OCI-M1 (cell line): Measurements from ENCODE around the gene ABHD1.
A peak's percentile ranks its signal among the peaks of the same experiment; 100 is the strongest.
"Not testable (repeated sequence)": the region's sequence is repeated elsewhere in the genome, so short reads cannot be mapped to it uniquely, and the experiment has no call there.

Experiments used
- DNase-seq: peaks from one replicate; lab custom pipeline; 2025; lab: John Stamatoyannopoulos, UW

The ABHD1 gene

DNA sequence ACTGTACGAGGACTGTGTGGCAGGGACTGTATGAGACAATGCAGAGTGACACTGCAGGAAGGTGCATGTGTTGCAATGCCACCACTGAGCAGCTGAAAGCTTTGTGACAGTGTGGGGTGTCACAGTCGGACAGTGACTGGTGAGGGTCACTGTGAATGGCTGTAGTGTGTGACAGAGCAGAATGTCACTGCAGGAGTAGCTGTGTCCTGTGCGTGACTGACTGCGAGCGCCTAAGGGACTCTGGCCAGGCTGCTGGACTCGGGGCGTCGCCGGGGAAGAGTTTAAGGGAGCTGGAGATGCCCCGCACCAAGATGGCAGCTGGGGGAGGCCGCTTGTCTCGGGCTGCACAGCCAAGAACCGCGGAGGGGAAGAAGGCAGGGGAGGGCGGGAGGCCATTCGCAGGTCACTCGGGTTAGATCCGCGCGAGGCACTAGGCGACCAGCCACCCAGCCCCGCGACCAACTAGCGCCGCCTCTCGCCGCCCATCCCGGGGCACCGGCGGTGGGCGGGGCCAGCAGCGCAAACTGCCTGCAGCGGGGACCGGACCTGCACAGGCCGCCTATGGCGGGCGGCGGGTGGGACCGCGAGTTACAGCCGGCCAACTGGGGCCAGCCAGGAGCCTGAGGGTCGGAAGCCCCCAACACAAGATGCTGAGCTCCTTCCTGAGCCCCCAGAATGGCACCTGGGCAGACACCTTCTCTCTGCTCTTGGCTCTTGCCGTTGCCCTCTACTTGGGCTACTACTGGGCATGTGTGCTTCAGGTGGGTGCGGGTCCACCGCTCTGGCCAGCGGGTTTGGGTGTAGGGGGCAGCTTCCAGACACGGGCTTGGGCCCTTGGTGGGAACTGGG is at the start of gene ABHD1:
TSS of gene ABHD1 (plus strand) at position 514 of the 849 bp plus-strand sequence. CDS start at position 648, 134 bp downstream.
- DNase-seq = no peak

DNA sequence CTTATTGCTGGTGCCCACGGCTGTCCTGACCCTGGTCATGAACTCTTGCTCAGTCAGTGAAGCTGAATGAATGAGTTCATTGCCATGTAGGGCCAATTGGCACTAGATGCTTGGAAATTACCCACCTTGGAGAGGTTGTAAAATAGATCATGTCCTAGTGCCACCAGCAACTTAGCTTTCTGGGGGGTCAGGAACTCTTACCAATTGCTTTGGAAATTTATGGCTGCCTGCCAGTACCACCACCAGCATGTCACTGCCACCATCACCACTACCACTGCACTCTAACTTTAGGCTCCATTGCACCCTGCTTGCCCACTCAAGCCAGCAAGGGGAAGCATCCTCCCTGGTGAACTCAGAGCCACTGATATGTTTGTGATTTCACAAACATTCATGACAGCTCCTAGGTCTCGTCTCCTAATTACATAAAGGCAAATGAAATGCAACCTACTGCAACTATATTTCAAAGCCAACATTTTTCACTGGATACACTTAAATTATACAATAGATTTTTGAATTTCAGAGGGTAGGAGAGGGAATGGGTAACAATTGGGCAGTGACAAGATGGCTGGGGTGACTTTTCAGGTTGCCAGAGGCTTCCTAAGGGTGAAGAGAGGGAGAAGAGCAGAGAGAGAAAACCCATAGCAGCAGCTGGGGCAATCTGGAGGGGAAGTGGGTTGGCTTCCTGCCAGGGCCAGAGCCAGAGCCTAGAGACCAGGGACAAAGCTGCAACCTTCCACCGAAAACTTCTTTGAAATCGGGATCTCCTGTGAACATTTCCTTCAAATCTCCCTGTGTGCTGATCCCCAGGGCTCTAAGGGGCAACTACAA is 48.7 kb upstream of the ABHD1 start:
- DNase-seq = peak; percentile 33

DNA sequence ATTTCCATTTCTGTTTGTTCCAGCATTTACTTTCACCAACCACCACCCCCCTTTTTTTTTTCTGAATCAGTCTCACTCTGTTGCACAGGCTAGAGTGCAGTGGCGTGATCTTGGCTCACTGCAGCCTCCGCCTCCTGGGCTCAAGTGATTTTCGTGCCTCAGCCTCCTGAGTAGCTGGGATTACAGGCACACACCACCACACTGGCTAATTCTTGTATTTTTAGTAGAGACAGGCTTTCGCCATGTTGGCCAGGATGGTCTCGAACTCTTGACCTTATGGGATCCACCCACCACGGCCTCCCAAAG is 48.1 kb upstream of the ABHD1 start:
- DNase-seq = not testable (repeated sequence)

DNA sequence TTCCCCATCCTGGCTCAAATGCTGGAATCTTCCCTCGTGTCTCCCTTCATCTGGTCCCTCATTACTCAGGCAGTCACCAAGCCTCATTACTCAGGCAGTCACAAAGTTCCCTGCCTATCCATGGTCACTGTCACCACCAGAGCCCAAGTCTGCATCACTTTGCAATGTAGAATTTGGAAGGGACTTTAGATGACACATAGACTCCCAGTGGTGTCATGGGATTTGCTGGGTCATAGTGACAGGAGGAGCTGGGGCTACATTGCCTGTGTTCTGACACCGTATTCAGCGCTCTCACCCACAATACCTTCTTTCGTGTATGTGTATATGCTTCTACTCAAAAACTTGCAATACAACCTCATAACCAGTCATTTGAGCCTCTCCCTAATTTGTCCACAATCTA is 47.3 kb upstream of the ABHD1 start:
- DNase-seq = no peak

DNA sequence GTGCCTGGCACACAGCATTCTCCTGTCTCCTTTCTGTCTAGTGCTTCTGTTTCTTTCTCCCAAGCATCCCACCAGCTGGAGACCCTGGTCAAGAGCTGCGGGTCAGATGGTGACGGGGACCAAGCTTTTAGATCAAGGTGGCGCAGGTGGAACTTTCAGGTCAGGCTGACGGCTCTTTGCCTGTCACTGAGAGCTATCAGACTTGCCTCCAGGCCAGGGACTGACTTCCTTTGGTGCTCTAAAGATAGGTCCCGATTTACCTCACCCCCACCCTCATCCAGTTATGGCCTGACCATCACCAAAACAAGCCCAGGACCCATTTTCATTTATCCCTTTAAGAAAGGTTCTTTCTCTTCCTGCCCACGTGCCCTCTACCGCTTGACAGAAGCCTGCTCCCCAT is 46.4 kb upstream of the ABHD1 start:
- no peak for DNase-seq

DNA sequence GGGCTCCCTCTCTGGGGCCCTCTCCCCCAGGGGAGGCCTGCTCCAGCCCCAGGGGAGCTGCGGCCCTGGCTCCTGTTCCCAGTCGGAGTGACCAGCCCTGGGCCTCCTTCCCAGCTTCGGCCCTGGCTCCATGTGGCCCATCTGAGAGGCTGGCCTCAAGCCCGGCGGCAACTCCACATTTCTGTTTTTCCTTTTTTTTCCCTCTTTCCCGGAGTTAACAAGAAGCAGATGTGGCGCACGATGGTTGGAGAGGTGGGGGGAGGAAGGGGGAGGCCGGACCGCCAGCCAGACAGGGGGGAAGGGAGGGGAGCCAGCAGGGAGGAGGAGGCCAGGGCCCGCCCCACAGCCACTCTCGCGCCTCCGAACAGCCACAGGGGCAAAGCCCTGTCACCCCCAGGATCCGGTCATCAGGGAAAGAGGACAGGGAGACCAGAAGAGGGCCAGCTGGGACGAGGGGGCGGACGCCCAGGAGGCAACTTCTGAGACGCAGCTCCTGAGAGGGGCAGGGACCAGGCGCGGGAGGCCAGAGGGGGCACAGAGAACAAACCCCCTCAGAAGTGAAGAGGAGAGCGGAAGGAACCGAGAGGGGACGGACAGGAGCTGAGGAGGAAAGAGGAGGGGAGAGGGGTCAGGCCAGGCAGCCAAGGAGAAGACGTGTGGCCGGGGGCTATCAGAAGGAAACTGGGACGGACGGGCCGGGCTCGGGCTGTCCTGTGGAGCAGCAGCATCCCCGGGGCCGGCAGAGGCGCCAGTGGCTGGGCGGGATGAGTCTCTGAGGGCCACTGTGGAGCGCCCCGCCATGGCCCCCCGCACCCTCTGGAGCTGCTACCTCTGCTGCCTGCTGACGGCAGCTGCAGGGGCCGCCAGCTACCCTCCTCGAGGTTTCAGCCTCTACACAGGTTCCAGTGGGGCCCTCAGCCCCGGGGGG is 45.1 kb upstream of the ABHD1 start, which contains the start of gene EMILIN1:
TSS of gene EMILIN1 (plus strand) at position 349 of the 928 bp plus-strand sequence. CDS start at position 800, 451 bp downstream.
- DNase-seq = no peak

DNA sequence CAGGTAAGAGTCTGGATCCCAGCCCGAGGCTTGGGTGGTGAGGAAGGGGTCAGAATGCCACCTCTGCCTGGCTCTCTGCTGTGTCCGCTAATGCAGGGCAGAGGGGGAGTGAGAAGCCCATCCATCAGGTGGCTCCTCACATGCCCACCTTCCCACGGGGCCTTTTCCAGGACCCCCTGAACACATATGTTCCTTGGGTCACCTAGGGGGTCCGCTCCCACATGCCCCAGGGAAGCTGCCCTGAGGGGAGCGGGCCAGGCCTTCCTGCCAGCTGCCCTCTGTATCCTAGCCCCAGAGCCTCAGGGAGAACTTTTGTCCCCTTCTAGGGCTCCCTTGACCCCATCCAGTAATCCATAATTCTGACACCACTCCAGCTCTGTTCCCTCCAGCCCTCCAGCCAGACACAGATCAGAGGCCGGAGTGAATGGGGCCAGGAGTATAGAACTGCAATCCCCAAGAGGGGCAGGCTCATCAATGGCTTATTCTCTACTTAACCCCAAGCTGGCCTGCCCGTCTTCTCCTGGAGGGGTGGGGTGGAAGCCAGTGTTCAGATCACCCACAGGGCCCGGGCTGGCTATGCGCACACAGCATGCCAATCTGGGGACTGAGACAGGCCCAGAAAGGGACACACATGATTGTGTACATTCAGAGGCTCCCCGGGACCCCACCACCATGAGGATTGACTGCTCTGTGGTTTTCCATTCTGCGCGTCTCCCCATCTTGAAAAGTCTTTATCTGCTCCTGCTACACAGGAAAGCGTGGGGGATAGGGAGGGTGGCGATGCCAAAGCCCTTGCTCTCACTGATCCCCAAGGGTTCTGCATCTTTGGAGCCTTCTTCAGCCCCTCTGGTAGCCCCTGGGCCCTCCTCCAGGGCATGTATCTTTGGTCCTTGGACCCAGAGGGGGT is 44.1 kb upstream of the ABHD1 start:
- no peak for DNase-seq

DNA sequence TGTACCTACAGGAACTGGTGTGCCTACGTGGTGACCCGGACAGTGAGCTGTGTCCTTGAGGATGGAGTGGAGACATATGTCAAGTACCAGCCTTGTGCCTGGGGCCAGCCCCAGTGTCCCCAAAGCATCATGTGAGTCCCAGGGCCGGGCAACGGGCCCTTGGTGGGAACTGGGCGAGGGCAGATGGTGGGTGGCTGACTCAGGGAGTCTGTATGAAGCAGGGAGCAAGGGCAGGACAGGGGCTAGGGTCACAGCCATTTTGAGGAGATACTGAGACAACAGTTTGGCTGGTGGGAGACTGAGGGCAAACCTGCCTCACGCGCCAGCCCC is 43.5 kb upstream of the ABHD1 start:
- no peak for DNase-seq

DNA sequence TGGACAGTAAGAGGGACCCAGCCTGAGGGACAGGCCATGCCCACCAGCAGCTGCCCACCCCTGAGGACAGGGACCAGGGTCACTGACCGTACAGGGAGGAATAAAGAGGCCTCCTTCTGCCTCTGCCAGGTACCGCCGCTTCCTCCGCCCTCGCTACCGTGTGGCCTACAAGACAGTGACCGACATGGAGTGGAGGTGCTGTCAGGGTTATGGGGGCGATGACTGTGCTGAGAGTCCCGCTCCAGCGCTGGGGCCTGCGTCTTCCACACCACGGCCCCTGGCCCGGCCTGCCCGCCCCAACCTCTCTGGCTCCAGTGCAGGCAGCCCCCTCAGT is 43.0 kb upstream of the ABHD1 start:
- no peak for DNase-seq

DNA sequence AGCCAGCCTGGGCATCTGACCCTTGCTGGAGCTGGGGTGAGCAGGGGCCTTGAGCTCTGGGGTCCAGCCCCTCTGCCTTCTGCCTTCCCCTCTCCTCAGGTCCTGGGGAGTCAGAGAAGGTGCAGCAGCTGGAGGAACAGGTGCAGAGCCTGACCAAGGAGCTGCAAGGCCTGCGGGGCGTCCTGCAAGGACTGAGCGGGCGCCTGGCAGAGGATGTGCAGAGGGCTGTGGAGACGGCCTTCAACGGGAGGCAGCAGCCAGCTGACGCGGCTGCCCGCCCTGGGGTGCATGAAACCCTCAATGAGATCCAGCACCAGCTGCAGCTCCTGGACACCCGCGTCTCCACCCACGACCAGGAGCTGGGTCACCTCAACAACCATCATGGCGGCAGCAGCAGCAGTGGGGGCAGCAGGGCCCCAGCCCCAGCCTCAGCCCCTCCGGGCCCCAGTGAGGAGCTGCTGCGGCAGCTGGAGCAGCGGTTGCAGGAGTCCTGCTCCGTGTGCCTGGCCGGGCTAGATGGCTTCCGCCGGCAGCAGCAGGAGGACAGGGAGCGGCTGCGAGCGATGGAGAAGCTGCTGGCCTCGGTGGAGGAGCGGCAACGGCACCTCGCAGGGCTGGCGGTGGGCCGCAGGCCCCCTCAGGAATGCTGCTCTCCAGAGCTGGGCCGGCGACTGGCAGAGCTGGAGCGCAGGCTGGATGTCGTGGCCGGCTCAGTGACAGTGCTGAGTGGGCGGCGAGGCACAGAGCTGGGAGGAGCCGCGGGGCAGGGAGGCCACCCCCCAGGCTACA is 41.4 kb upstream of the ABHD1 start:
- DNase-seq = no peak

DNA sequence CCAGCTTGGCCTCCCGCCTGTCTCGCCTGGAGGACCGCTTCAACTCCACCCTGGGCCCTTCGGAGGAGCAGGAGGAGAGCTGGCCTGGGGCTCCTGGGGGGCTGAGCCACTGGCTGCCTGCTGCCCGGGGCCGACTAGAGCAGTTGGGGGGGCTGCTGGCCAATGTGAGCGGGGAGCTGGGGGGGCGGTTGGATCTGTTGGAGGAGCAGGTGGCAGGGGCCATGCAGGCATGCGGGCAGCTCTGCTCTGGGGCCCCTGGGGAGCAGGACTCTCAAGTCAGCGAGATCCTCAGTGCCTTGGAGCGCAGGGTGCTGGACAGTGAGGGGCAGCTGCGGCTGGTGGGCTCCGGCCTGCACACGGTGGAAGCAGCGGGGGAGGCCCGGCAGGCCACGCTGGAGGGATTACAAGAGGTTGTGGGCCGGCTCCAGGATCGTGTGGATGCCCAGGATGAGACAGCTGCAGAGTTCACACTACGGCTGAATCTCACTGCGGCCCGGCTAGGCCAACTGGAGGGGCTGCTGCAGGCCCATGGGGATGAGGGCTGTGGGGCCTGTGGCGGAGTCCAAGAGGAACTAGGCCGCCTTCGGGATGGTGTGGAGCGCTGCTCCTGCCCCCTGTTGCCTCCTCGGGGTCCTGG is 40.7 kb upstream of the ABHD1 start:
- no peak for DNase-seq

DNA sequence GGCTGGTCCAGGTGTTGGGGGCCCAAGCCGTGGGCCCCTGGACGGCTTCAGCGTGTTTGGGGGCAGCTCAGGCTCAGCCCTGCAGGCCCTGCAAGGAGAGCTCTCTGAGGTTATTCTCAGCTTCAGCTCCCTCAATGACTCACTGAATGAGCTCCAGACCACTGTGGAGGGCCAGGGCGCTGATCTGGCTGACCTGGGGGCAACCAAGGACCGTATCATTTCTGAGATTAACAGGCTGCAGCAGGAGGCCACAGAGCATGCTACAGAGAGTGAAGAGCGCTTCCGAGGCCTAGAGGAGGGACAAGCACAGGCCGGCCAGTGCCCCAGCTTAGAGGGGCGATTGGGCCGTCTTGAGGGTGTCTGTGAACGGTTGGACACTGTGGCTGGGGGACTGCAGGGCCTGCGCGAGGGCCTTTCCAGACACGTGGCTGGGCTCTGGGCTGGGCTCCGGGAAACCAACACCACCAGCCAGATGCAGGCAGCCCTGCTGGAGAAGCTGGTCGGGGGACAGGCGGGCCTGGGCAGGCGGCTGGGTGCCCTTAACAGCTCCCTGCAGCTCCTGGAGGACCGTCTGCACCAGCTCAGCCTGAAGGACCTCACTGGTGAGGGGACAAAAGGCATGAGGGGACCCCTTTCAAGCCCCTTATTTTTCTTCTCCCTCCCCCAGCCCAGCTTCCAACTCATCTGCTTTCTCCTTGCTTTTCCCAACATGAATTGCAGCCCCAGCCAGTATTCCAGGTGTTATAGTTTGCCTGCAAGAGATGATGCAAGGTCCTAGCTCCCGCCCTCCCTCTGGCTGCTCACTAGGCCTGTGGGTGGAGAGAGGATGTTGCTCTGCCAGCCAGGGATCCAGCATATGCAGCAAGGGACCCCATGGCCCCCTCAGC is 40.0 kb upstream of the ABHD1 start:
- DNase-seq = no peak

DNA sequence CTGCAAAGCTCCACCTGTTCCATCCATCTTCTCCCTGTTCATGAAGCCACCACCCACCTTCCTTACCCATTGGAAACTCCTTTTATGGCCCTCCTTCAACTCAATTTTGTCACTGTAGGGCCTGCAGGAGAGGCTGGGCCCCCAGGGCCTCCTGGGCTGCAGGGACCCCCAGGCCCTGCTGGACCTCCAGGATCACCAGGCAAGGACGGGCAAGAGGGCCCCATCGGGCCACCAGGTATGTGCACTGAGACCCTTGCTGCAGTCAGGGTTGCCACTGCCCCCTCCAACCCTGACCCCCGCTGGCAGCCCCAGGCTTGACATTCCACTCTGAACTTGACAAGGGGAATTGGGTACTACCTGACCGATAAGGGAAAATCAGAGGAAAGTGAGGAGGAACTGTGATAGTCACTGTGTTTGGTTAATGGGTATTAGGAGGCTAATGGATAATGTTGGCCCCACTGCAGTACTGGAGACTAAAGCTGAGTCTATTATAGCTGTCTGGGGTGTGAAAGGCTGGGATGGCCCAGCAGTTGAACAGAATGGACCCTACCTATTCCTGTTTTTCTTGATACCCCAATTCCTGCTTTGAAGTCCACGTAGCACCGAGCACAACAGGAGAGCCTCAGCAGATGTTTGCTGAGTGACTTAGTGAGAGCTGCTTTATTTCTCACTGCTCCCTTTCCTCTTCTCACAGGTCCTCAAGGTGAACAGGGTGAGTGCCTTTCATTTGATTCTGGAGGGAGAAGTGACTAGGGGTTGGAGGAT is 39.1 kb upstream of the ABHD1 start:
- DNase-seq = no peak

DNA sequence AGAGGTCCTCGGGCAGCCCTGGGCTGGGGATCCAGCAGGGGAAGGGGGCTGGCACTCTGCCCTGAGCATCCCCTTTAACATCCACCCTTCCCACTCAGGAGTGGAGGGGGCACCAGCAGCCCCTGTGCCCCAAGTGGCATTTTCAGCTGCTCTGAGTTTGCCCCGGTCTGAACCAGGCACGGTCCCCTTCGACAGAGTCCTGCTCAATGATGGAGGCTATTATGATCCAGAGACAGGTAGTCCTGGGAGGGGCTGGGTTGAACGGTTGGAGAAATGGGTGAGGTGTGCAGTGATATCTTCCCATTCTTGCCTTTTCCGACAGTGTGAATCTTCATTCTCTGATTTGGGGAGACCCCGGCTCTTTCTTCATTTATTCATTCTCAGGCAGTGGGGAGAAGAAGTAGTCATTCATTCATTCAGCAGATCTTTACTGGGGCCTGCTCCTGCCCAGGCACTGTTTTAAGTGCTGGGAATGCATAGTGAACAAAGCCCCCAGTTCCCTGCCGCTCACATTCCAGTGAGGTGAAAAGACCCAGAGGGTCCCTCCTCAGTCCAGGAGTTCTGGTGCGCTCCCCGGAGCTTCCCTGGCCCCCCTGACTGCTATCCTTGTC is 38.4 kb upstream of the ABHD1 start:
- DNase-seq = no peak

DNA sequence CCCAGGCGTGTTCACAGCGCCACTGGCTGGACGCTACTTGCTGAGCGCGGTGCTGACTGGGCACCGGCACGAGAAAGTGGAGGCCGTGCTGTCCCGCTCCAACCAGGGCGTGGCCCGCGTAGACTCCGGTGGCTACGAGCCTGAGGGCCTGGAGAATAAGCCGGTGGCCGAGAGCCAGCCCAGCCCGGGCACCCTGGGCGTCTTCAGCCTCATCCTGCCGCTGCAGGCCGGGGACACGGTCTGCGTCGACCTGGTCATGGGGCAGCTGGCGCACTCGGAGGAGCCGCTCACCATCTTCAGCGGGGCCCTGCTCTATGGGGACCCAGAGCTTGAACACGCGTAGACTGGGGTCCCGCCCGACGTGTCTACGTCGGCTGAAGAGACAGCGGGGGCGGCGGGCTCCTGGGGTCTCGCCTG is 37.9 kb upstream of the ABHD1 start:
- peak; percentile 85 for DNase-seq

DNA sequence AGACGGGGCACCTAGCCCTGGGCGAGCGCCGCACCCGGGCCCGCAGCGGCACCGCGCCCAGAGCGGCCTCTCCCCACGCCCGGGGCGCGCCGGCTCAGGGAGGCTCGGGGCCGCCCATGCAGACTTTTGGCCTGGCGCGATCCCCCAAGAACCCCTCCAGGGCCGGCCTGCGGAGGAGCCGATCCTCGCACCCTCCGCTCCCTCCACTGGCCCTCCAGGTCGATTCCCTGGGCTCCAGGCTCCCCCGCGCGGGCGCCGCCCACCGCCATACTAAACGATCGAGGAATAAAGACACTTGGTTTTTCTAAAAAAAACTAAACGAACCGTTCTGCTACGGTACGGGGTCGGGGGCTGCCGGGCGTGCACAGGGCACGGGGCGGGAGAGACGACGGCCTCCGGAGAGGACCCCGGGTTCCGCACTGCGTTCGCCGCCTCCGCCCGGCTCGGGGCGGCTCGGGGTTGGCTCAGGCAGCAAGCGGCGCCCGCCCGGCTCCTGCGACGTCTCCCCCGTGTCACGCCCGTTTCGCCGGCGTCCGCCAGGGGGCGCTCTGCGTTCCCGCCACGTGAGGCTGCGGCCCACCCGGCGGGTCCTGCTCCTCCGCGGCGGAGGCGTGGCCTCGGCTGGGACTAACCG is 37.4 kb upstream of the ABHD1 start:
- DNase-seq = peak; percentile 97
